ENCODE measurements around the gene MYLK4. TPM values are rescaled to one million over a fixed set of nuclear protein-coding genes. Genes with fewer than 3 reads are reported as not detected.

The MYLK4 gene
- total RNA-seq, 6 experiments from 2014 or later, result 0.10 to 0.21 (median 0.12) TPM

Other genes with a start within 250 kb of the MYLK4 start
- gene WRNIP1, start 14.5 kb upstream of the MYLK4 start, total RNA-seq (2021; fragmentation: NEBNext Ultra II Directional; extraction: Animal tissue kit (Norgen Biotek cat#: 25700)), result 10 to 100 TPM; 31.9 to 40.4 (median 33.5) TPM
- gene SERPINB1, start 90.9 kb upstream of the MYLK4 start, total RNA-seq (2021; fragmentation: NEBNext Ultra II Directional; extraction: Animal tissue kit (Norgen Biotek cat#: 25700)), result 10 to 100 TPM; 21.1 to 39.2 (median 29.3) TPM
- gene SERPINB9, start 152.4 kb upstream of the MYLK4 start, total RNA-seq (2021; fragmentation: NEBNext Ultra II Directional; extraction: Animal tissue kit (Norgen Biotek cat#: 25700)), result 1 to 10 TPM in 3 of 6 experiments, under 1 TPM in 3; 0.73 to 1.4 (median 1.1) TPM
- 100 to 1,000 TPM; 109 to 142 (median 134) TPM for gene SERPINB6, start 220.6 kb upstream of the MYLK4 start, total RNA-seq (2021; fragmentation: NEBNext Ultra II Directional; extraction: Animal tissue kit (Norgen Biotek cat#: 25700))
- gene NQO2, start 249.0 kb upstream of the MYLK4 start, total RNA-seq (2021; fragmentation: NEBNext Ultra II Directional; extraction: Animal tissue kit (Norgen Biotek cat#: 25700)), result 10 to 100 TPM; 28.9 to 48.6 (median 43.6) TPM